Right lobe of liver (tissue), 6 donors: Measurements from ENCODE around the gene RPS6KA2. TPM values are rescaled to one million over a fixed set of nuclear protein-coding genes. Genes with fewer than 3 reads are reported as not detected.

Experiments
- ATAC-seq, 4 donors: fragments of 200-7000 bp; cut with Tn5 transposase; one replicate each; pipeline ENCODE4 v1.9.1; 2020; ENCODE audit warnings: mild to moderate bottlenecking in 4 of 4, moderate library complexity in 4 of 4
- DNase-seq, 3 donors: peaks; one replicate each; pipeline ENCODE4 v3.0.0-alpha.2; 2020
- H3K27ac ChIP-seq, 3 donors: fragments of 200-600 bp; one replicate each; pipeline ENCODE4 v1.8.0; 2022
- H3K27me3 ChIP-seq, 2 donors: fragments of 200-600 bp; one replicate each; pipeline ENCODE4 v1.8.0; 2022
- H3K36me3 ChIP-seq, 4 donors: fragments of 200-600 bp; sonication (generic) in 1 of 4; one replicate each; pipeline versions ENCODE4 v1.5.1 to v1.8.0; 2017 to 2022; ENCODE audit warnings: control low read depth in 1 of 4
- H3K4me1 ChIP-seq, 4 donors: fragments of 200-600 bp; sonication (generic) in 1 of 4; one replicate each; pipeline versions ENCODE4 v1.5.1 to v1.8.0; 2017 to 2022; ENCODE audit warnings: control low read depth in 1 of 4
- H3K4me3 ChIP-seq, 3 donors: fragments of 200-600 bp; one replicate each; pipeline ENCODE4 v1.8.0; 2022
- H3K9me3 ChIP-seq, 4 donors: fragments of 200-600 bp; sonication (generic) in 1 of 4; one replicate each; pipeline versions ENCODE4 v1.5.1 to v1.8.0; 2017 to 2022; ENCODE audit warnings: control low read depth in 1 of 4
- POLR2A ChIP-seq: fragments of 450-650 bp; IDR thresholded peaks from one replicate; pipeline ENCODE4 v1.6.1; 2017; ENCODE audit warnings: antibody characterized with exemption, mild to moderate bottlenecking
- WGBS: methylation state at CpG from one replicate; pipeline ENCODE4 v1.1.6; 2018; ENCODE audit warnings: low coverage, low lambda C conversion rate; ENCODE audit not compliant: insufficient coverage; ENCODE audit errors: missing lambda C conversion rate; 5-methylcytosine and 5-hydroxymethylcytosine counted together
- intact Hi-C, 2 donors: fragments of 100-400 bp; cut with DNase I; formaldehyde crosslinking; loops; one replicate each; pipeline versions ENCODE4 v1.11.2 to v1.14.1; 2022
- total RNA-seq, 6 experiments: library from RNA; depleted of rRNA in 2 of 6; stranded (reverse); fragments of >200 nt in 2 of 6; fragmentation: NEBNext Ultra II Directional in 3 of 6; extraction: Animal tissue kit (Norgen Biotek cat#: 25700) in 3 of 6; gene quantifications; one replicate each; pipeline versions ENCODE4 v1.1.0 to v1.2.4, GENCODE V29; 2016 to 2023
- TF ChIP-seq, protein P1 (sequence below), 4 donors: fragments of 200-600 bp in 3 of 4; fragments of 450-650 bp in 1 of 4; IDR thresholded peaks; one replicate each; pipeline versions ENCODE4 v1.5.1 to v1.8.0; 2016 to 2022; ENCODE audit warnings: antibody characterized with exemption in 4 of 4, mild to moderate bottlenecking in 2 of 4
- donor health status: DM: no; HTN: yes; CAD: no.
- donor health status: DM: no; HTN: no; CAD: no.
- donor health status: DM: no; HTN: no; CAD: no.
- donor health status: DM: no; HTN: yes; CAD: no.
- donor health status: DM: no; HTN: yes; CAD: no.

The RPS6KA2 gene
- total RNA-seq, 6 experiments from 2014 or later = 6.4 to 18.1 (median 11.1) TPM

DNA sequence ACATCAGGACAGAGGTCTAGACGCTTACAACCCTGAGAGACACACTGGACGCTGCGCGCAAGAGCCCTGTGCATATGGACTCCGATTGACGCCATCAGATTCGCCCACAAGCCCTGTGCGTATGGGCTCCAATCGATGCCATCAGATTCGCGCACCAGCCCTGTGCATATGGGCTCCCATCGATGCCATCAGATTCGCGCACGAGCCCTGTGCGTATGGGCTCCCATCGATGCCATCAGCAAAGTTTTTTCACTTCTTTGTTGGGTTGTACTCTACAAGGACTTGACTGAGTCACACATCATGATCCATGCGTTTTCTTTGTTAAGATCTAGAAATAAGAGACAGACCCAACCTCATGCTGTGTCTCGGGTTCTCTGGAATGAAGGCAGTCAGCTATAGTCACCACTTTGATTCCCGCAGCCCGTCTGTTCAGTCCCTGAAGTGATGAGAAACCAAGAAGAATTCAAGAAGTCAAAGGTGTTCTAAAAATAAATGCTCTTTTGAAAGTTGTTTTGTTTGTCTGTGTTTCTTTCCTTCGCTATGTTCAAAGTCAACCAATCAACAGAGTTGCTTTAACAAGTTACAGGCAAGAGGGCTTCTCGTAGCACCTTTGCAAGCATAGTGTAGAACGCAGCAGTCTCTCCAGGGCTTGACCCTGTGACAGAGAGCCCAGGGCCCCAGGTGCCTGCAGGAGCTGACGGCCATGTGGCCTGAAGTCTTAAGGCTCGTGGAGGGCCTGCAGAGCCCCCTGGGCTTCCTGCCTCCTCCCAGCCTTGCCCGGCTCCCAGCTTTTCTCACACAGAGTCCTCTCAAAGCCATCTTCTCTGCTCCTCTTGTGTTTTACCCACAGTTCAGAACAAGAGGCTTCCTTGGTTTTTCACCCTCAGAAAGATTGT lies 7.9 kb downstream of the RPS6KA2 start:
- no peak for DNase-seq
- Histone ChIP-seq H3K27ac (no peak overlapping the region), H3K4me3 (no peak overlapping the region), H3K27me3 (no peaks in the 10 kb centered on the region), H3K9me3 (no peaks in the 10 kb centered on the region), H3K36me3 (no peaks in the 10 kb centered on the region), H3K4me1 (peaks cover 0 to 4% (median 1%) of the 10 kb centered on the region in 4 donors)
- intact Hi-C loops = no loop called here
- no peak for ATAC-seq
- TF ChIP-seq, protein P1, sequence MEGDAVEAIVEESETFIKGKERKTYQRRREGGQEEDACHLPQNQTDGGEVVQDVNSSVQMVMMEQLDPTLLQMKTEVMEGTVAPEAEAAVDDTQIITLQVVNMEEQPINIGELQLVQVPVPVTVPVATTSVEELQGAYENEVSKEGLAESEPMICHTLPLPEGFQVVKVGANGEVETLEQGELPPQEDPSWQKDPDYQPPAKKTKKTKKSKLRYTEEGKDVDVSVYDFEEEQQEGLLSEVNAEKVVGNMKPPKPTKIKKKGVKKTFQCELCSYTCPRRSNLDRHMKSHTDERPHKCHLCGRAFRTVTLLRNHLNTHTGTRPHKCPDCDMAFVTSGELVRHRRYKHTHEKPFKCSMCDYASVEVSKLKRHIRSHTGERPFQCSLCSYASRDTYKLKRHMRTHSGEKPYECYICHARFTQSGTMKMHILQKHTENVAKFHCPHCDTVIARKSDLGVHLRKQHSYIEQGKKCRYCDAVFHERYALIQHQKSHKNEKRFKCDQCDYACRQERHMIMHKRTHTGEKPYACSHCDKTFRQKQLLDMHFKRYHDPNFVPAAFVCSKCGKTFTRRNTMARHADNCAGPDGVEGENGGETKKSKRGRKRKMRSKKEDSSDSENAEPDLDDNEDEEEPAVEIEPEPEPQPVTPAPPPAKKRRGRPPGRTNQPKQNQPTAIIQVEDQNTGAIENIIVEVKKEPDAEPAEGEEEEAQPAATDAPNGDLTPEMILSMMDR (IDR thresholded peaks at IDR 0.05) = no peak
- WGBS = 90% methylated on average over 22 of the region's 27 CpGs

DNA sequence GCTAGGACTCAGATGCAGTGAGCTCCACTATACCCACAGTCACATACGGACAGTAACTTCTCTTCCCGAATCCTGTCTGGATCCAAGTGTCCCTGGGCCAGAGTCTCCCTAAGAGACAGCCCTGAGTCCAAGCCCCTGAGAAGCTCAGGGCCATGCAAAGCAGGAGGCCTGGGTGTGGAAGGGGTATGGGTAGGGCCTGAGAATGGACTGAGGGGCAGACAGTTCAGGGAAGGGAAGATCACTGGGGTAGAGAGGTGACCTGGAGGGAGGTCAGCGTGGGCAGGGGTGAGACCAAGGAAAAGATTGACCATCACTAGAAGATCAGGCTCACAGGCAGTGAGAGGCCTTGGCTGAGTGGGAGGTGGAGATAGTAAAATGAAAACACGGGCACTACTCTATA lies 8.8 kb downstream of the RPS6KA2 start:
- intact Hi-C loops = no loop called here
- no peaks in the 10 kb centered on the region for H3K27me3 ChIP-seq
- ATAC-seq = no peak
- H3K4me3 ChIP-seq = no peak overlapping the region
- H3K4me1 ChIP-seq = peaks cover 0 to 4% (median 1%) of the 10 kb centered on the region in 4 donors
- no peaks in the 10 kb centered on the region for H3K36me3 ChIP-seq
- TF ChIP-seq POLR2A = no peak
- TF ChIP-seq, protein P1 (IDR thresholded peaks at IDR 0.05) = no peak
- DNase-seq = no peak
- 89% methylated on average over 4 of the region's 4 CpGs for WGBS
- no peak overlapping the region for H3K27ac ChIP-seq
- H3K9me3 ChIP-seq = no peaks in the 10 kb centered on the region

- no peaks in the 10 kb centered on the region for H3K27me3 ChIP-seq
- no peak for ATAC-seq
- TF ChIP-seq, protein P1 (IDR thresholded peaks at IDR 0.05) = no peak
- no peak for TF ChIP-seq POLR2A
- intact Hi-C loops = no loop called here
- H3K27ac ChIP-seq = no peak overlapping the region
- H3K36me3 ChIP-seq = no peaks in the 10 kb centered on the region
- 88% methylated on average over 7 of the region's 7 CpGs for WGBS
- no peaks in the 10 kb centered on the region for H3K9me3 ChIP-seq
- no peak for DNase-seq
- no peak overlapping the region for H3K4me3 ChIP-seq
- H3K4me1 ChIP-seq = peaks cover 0 to 4% (median 1%) of the 10 kb centered on the region in 4 donors
These were observed 9.7 kb downstream of the RPS6KA2 start for GRCh38 chr6:166617359-166617758.

DNA sequence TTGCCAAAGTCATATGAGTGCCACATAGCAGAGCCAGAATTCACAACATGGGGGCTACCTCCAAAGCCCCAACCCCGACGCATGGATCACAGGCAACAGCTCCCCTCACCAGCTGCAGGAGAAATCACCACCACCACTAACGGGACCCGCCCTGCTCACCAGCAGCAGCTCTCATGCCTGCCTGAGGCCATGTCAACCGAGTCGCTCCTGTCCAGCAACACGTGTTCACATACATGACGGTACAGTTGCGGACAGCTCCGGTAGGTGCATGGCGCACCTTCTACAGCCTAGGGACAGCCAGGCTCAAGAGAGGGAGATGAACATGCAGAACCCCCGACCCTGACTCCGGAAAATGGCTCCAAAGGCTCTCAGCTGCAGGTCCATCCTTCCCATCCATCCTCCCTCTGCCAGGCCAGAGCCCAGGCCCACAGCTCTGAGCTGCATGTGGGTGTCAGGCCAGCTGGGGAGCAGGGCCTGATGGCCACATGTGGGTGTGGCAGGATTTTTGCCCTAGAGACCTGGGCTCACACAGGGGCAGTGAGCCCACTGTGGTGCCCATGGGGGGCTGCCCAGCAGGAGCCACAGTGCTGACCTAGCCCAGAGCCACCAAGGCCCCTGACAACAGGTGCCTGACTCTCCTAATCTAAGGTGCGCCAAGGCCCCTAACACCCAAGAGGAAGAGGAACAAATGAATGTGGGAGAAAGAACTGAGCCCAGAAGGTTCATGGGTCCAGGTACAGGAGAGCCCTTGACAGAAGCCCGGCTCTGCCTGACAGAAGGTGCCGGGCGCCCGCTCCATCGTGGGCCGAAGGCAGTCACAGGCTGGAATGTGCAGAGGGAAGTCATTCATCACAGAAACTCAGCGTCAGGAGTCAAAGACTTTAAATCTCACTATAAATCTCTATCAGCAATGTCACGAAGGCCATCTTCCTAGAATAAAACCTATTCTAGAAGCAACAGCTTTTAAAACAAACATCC lies 10.5 kb downstream of the RPS6KA2 start:
- ATAC-seq = no peak
- TF ChIP-seq, protein P1 (IDR thresholded peaks at IDR 0.05) = no peak
- no peak for TF ChIP-seq POLR2A
- Histone ChIP-seq H3K4me3 (no peak overlapping the region), H3K27ac (no peak overlapping the region), H3K4me1 (peaks cover 0 to 4% (median 1%) of the 10 kb centered on the region in 4 donors), H3K9me3 (no peaks in the 10 kb centered on the region), H3K36me3 (no peaks in the 10 kb centered on the region), H3K27me3 (no peaks in the 10 kb centered on the region)
- WGBS = 94% methylated on average over 12 of the region's 22 CpGs
- intact Hi-C loops = no loop called here
- DNase-seq = no peak
